ENCODE results near the gene TAMM41.

TAMM41 gene

DNA sequence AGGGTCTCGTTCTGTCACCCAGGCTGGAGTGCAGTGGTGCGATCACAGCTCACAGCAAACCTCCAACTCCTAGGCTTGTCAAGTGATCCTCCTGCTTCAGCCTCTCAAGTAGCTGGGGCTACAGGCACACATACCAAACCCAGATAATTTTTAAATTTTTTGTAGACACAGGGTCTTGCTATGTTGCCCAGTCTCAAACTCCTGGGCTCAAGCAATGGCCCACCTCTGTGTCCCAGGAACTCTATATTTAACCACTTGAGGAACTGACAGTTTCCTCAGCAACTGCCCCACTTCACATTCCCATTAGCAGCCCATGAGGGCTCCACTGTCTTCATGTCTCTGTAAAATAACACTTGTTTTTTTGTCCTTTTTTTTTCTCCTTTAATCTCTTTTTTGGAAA lies 68.4 kb downstream of the TAMM41 start:
- no peaks in the 10 kb centered on the region for H3K36me3 ChIP-seq (ENCODE audit: insufficient read depth, low read length)
- no peaks in the 10 kb centered on the region for H3F3A ChIP-seq (ENCODE audit: insufficient read depth, low read length)
- H4K20me1 ChIP-seq (ENCODE audit: insufficient read depth, low read length) = no peaks in the 10 kb centered on the region
- TF ChIP-seq CTCF (IDR thresholded peaks at IDR 0.05; ENCODE audit: low read length) (no peak), EZH2 (IDR thresholded peaks at IDR 0.05; ENCODE audit: borderline replicate concordance, low read length) (no peak)
- no peaks in the 10 kb centered on the region for H3K9me2 ChIP-seq (ENCODE audit: low read depth, low read length)
- no peaks in the 10 kb centered on the region for H3K9me3 ChIP-seq (ENCODE audit: low read length)
- no peak overlapping the region for H3K4me3 ChIP-seq (ENCODE audit: low read depth, low read length, poor library complexity, severe bottlenecking)
- H3K79me2 ChIP-seq (ENCODE audit: insufficient read depth, low read length) = no peaks in the 10 kb centered on the region
- no peak overlapping the region for H3K4me2 ChIP-seq (ENCODE audit: low read length)
- H2AFZ ChIP-seq (ENCODE audit: low read length) = no peak overlapping the region
- H3K27me3 ChIP-seq (ENCODE audit: insufficient read depth, low read length) = no peaks in the 10 kb centered on the region
- no peak overlapping the region for H3K27ac ChIP-seq (ENCODE audit: low read depth, low read length, poor library complexity, severe bottlenecking)
- no peaks in the 10 kb centered on the region for H3K4me1 ChIP-seq (ENCODE audit: insufficient read depth, low read length, severe bottlenecking)
- H3K9ac ChIP-seq (ENCODE audit: low read length) = no peak overlapping the region

DNA sequence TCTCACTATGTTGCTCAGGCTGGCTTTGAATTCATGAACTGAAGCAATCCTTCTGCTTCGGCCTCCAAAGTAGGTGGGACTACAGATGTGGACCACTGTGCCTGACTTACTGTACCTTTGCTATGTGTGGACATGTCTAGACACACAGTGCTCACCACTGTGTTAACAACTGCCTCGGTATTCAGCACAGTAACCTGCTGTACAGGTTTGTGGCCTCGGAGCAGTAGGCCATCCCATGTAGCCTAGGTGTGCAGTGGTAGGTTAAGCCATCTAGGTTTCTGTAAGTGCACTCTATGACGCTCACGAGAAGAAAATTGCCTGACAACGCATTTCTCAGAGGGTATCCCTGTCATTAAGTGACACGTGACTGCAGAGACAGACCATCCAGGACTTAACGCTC lies 70.3 kb downstream of the TAMM41 start:
- Histone ChIP-seq H4K20me1 (ENCODE audit: insufficient read depth, low read length) (no peaks in the 10 kb centered on the region), H3K27ac (ENCODE audit: low read depth, low read length, poor library complexity, severe bottlenecking) (no peak overlapping the region), H3K79me2 (ENCODE audit: insufficient read depth, low read length) (no peaks in the 10 kb centered on the region), H3K9me3 (ENCODE audit: low read length) (no peaks in the 10 kb centered on the region), H3K9me2 (ENCODE audit: low read depth, low read length) (no peaks in the 10 kb centered on the region), H3K36me3 (ENCODE audit: insufficient read depth, low read length) (no peaks in the 10 kb centered on the region), H3F3A (ENCODE audit: insufficient read depth, low read length) (no peaks in the 10 kb centered on the region), H3K4me1 (ENCODE audit: insufficient read depth, low read length, severe bottlenecking) (no peaks in the 10 kb centered on the region), H3K27me3 (ENCODE audit: insufficient read depth, low read length) (no peaks in the 10 kb centered on the region), H3K4me2 (ENCODE audit: low read length) (no peak overlapping the region), H3K4me3 (ENCODE audit: low read depth, low read length, poor library complexity, severe bottlenecking) (no peak overlapping the region), H2AFZ (ENCODE audit: low read length) (no peak overlapping the region), H3K9ac (ENCODE audit: low read length) (no peak overlapping the region)
- TF ChIP-seq CTCF (IDR thresholded peaks at IDR 0.05; ENCODE audit: low read length) = no peak
- no peak for TF ChIP-seq EZH2 (IDR thresholded peaks at IDR 0.05; ENCODE audit: borderline replicate concordance, low read length)

DNA sequence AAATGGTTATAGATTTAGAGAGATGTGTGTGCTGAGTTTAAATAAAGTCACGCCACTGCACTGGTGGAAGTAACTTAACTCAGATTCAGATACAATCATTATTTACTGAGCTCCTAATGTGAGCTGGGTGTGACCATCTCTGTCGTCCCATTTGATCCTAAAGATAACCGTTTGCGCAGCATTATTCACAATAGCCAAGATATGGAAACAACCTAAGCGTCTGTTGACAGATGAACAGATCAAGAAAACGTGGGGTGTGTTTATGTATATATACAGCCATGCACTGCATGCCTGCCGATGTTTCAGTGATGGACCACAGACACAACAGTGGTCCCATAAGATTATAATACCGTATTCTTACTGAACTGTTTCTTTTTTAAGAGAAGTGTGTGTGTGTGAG lies 71.2 kb downstream of the TAMM41 start:
- no peaks in the 10 kb centered on the region for H3K79me2 ChIP-seq (ENCODE audit: insufficient read depth, low read length)
- no peaks in the 10 kb centered on the region for H3K27me3 ChIP-seq (ENCODE audit: insufficient read depth, low read length)
- H3K27ac ChIP-seq (ENCODE audit: low read depth, low read length, poor library complexity, severe bottlenecking) = no peak overlapping the region
- TF ChIP-seq CTCF (IDR thresholded peaks at IDR 0.05; ENCODE audit: low read length) = no peak
- no peak for TF ChIP-seq EZH2 (IDR thresholded peaks at IDR 0.05; ENCODE audit: borderline replicate concordance, low read length)
- no peaks in the 10 kb centered on the region for H3K9me2 ChIP-seq (ENCODE audit: low read depth, low read length)
- no peaks in the 10 kb centered on the region for H3F3A ChIP-seq (ENCODE audit: insufficient read depth, low read length)
- H3K4me1 ChIP-seq (ENCODE audit: insufficient read depth, low read length, severe bottlenecking) = peaks cover 8% of the 10 kb centered on the region
- no peak overlapping the region for H3K4me3 ChIP-seq (ENCODE audit: low read depth, low read length, poor library complexity, severe bottlenecking)
- H3K4me2 ChIP-seq (ENCODE audit: low read length) = no peak overlapping the region
- H3K9ac ChIP-seq (ENCODE audit: low read length) = no peak overlapping the region
- H4K20me1 ChIP-seq (ENCODE audit: insufficient read depth, low read length) = no peaks in the 10 kb centered on the region
- no peaks in the 10 kb centered on the region for H3K9me3 ChIP-seq (ENCODE audit: low read length)
- H3K36me3 ChIP-seq (ENCODE audit: insufficient read depth, low read length) = no peaks in the 10 kb centered on the region
- no peak overlapping the region for H2AFZ ChIP-seq (ENCODE audit: low read length)

All from OCI-LY1 (cell line).